HEK293 (cell line): ENCODE data around the gene NFATC2IP.
"Not testable (repeated sequence)": the region's sequence is repeated elsewhere in the genome, so short reads cannot be mapped to it uniquely, and the experiment has no call there.

ENCODE experiments used
- CTCF ChIA-PET: fragments of 350-600 bp; formaldehyde crosslinking; extraction: SDS; loops from one replicate; lab custom pipeline; 2021; ENCODE audit warnings: antibody characterized with exemption; lab: Yijun Ruan, JAX
- POLR2A ChIA-PET: fragments of 300-600 bp; formaldehyde crosslinking; extraction: SDS; loops from one replicate; lab custom pipeline; 2020; ENCODE audit warnings: antibody characterized with exemption, inconsistent platforms; lab: Yijun Ruan, JAX
- H3K27ac ChIP-seq: fragments of 200-500 bp; sonication (Bioruptor generic); 2 replicates; pipeline ENCODE4 v1.5.1; 2014; ENCODE audit warnings: low read depth, low read length, control low read depth, inconsistent platforms; ENCODE audit errors: extremely low read depth
- H3K36me3 ChIP-seq, 2 experiments: fragments of 200-500 bp in 1 of 2; sonication (Bioruptor generic) in 1 of 2; 1 replicate in 1 of 2; 2 replicates in 1 of 2; pipeline ENCODE4 v1.5.1; 2014 to 2017; ENCODE audit warnings: inconsistent platforms in 2 of 2, low read length in 2 of 2; ENCODE audit not compliant: control insufficient read depth in 2 of 2, insufficient read depth in 1 of 2
- H3K4me1 ChIP-seq: fragments of 200-500 bp; sonication (Bioruptor generic); 2 replicates; pipeline ENCODE4 v1.5.1; 2014; ENCODE audit warnings: mild to moderate bottlenecking, low read length, inconsistent platforms; ENCODE audit not compliant: control insufficient read depth, insufficient read depth
- H3K4me3 ChIP-seq: 2 replicates; pipeline ENCODE4 v1.5.1; 2011; ENCODE audit warnings: low read depth, mild to moderate bottlenecking, control low read depth, low read length, moderate library complexity
- H3K9me3 ChIP-seq: fragments of 200-500 bp; sonication (Bioruptor generic); 2 replicates; pipeline ENCODE4 v1.5.1; 2014; ENCODE audit warnings: low read depth, low read length, inconsistent platforms; ENCODE audit not compliant: control insufficient read depth, insufficient read depth
- GFI1B ChIP-seq: fragments of 450-650 bp; formaldehyde crosslinking; IDR thresholded peaks from 2 replicates; pipeline ENCODE4 v1.5.1; 2016; ENCODE audit warnings: missing biosample characterization, missing genetic modification characterization
- GLIS2 ChIP-seq: fragments of 450-650 bp; formaldehyde crosslinking; IDR thresholded peaks from 2 replicates; pipeline ENCODE4 v1.5.1; 2016; ENCODE audit warnings: missing biosample characterization, missing genetic modification characterization
- INSM2 ChIP-seq: fragments of 450-650 bp; formaldehyde crosslinking; IDR thresholded peaks from 2 replicates; pipeline ENCODE4 v1.5.1; 2016; ENCODE audit warnings: missing biosample characterization, missing genetic modification characterization
- ZFP69B ChIP-seq: fragments of 450-650 bp; formaldehyde crosslinking; IDR thresholded peaks from 2 replicates; pipeline ENCODE4 v1.5.1; 2016; ENCODE audit warnings: missing biosample characterization, missing genetic modification characterization
- ZNF146 ChIP-seq: fragments of 450-650 bp; formaldehyde crosslinking; IDR thresholded peaks from 2 replicates; pipeline ENCODE4 v1.5.1; 2016; ENCODE audit warnings: missing biosample characterization, missing genetic modification characterization
- ZNF19 ChIP-seq: fragments of 450-650 bp; formaldehyde crosslinking; IDR thresholded peaks from 2 replicates; pipeline ENCODE4; 2016; ENCODE audit warnings: missing biosample characterization, missing genetic modification characterization, low read depth
- ZNF2 ChIP-seq: fragments of 450-650 bp; formaldehyde crosslinking; IDR thresholded peaks from 2 replicates; pipeline ENCODE4 v1.5.1; 2016; ENCODE audit warnings: missing biosample characterization, missing genetic modification characterization
- ZNF211 ChIP-seq: fragments of 450-650 bp; formaldehyde crosslinking; IDR thresholded peaks from 2 replicates; pipeline ENCODE4 v1.5.1; 2016; ENCODE audit warnings: low read depth, missing biosample characterization, missing genetic modification characterization
- ZNF274 ChIP-seq, 2 experiments: fragments of 200-500 bp in 1 of 2; fragments of 450-650 bp in 1 of 2; sonication (Bioruptor generic) in 1 of 2; formaldehyde crosslinking in 1 of 2; IDR thresholded peaks; 2 replicates each; pipeline versions ENCODE4 v1.5.1 to v1.6.1; 2014 to 2016; ENCODE audit warnings: borderline replicate concordance in 1 of 2, inconsistent platforms in 1 of 2, low read length in 1 of 2, missing biosample characterization in 1 of 2, missing genetic modification characterization in 1 of 2
- ZNF311 ChIP-seq: fragments of 450-650 bp; formaldehyde crosslinking; IDR thresholded peaks from 2 replicates; pipeline ENCODE4 v1.5.1; 2017; ENCODE audit warnings: missing biosample characterization, missing genetic modification characterization, borderline replicate concordance
- ZNF350 ChIP-seq: fragments of 450-650 bp; formaldehyde crosslinking; IDR thresholded peaks from 2 replicates; pipeline ENCODE4 v1.5.0; 2017; ENCODE audit warnings: missing biosample characterization, mild to moderate bottlenecking, missing genetic modification characterization
- ZNF366 ChIP-seq: fragments of 450-650 bp; formaldehyde crosslinking; conservative IDR thresholded peaks from 2 replicates; pipeline ENCODE4 v1.5.1; 2016; ENCODE audit warnings: missing biosample characterization, missing genetic modification characterization
- ZNF423 ChIP-seq: fragments of 450-650 bp; formaldehyde crosslinking; IDR thresholded peaks from 2 replicates; pipeline ENCODE4 v1.5.1; 2016; ENCODE audit warnings: missing biosample characterization, missing genetic modification characterization
- ZNF521 ChIP-seq: fragments of 450-650 bp; formaldehyde crosslinking; IDR thresholded peaks from 2 replicates; pipeline ENCODE4 v1.5.1; 2017; ENCODE audit warnings: missing biosample characterization, mild to moderate bottlenecking, missing genetic modification characterization
- ZNF560 ChIP-seq: fragments of 450-650 bp; formaldehyde crosslinking; IDR thresholded peaks from 2 replicates; pipeline ENCODE4 v1.5.1; 2017; ENCODE audit warnings: missing biosample characterization, missing genetic modification characterization, borderline replicate concordance
- ZNF610 ChIP-seq: fragments of 450-650 bp; formaldehyde crosslinking; IDR thresholded peaks from 2 replicates; pipeline ENCODE4 v1.5.1; 2016; ENCODE audit warnings: missing biosample characterization, missing genetic modification characterization, borderline replicate concordance
- ZNF623 ChIP-seq: fragments of 450-650 bp; formaldehyde crosslinking; IDR thresholded peaks from 2 replicates; pipeline ENCODE4 v1.5.1; 2016; ENCODE audit warnings: missing biosample characterization, missing genetic modification characterization
- ZNF658 ChIP-seq: fragments of 450-650 bp; formaldehyde crosslinking; IDR thresholded peaks from 2 replicates; pipeline ENCODE4; 2016; ENCODE audit warnings: missing biosample characterization, missing genetic modification characterization
- TF ChIP-seq, protein P1 (sequence below): fragments of 450-650 bp; formaldehyde crosslinking; IDR thresholded peaks from 2 replicates; pipeline ENCODE4 v1.5.1; 2016; ENCODE audit warnings: missing biosample characterization, missing genetic modification characterization

The NFATC2IP gene

GRCh38 chr16:28926284-28926683 lies 24.5 kb upstream of the NFATC2IP start:
- CTCF ChIA-PET = interaction anchor here (2.9 kb wide), 1 partner anchor 18 kb away, joined by 22 read pairs; no protein-coding TSS in a partner anchor
- not testable (repeated sequence) for H3K27ac ChIP-seq, H3K36me3 ChIP-seq, H3K4me3 ChIP-seq, H3K4me1 ChIP-seq, H3K9me3 ChIP-seq
- TF ChIP-seq, protein P1, sequence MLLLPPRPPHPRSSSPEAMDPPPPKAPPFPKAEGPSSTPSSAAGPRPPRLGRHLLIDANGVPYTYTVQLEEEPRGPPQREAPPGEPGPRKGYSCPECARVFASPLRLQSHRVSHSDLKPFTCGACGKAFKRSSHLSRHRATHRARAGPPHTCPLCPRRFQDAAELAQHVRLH (tag by site-specific recombination) = peak; percentile 84
- TF ChIP-seq ZNF146 (tag by site-specific recombination) = peak; percentile 100
- POLR2A ChIA-PET = interaction anchor here (0.6 to 2.8 kb wide), 4 partner anchors 14 to 80 kb away, joined by 3 to 10 read pairs (median 3); partner anchors contain the start of genes NFATC2IP and TUFM

DNA sequence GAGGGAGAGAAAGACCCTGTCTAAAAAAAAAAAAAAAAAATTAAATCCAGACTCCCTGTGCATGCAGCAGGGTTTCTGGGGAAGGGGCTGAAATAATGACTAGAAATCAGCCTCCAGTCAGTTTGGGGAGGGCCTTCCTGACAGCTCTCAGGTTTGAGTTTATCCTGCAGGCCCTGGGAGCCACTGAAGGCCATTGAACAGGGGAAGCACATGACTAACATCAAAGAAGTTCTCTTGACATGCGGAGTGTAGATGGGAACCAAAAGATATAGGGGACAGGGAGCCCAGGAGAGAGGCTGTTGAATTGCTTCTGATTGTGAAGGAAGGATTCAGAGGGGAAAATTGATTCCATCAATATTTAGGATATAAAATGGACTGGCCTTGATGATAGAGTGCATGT lies 22.9 kb upstream of the NFATC2IP start:
- CTCF ChIA-PET = interaction anchor here (1.3 to 2.9 kb wide), 2 partner anchors 17 kb away, joined by 4 to 22 read pairs; no protein-coding TSS in a partner anchor
- no peak for TF ChIP-seq ZNF211 (tag by site-specific recombination)
- no peak for TF ChIP-seq INSM2 (tag by site-specific recombination)
- no peak for TF ChIP-seq ZNF274 (IDR thresholded peaks at IDR 0.05; ENCODE audit: low read length)
- no peak for TF ChIP-seq ZNF274 (tag by site-specific recombination; IDR thresholded peaks at IDR 0.05; ENCODE audit: borderline replicate concordance)
- TF ChIP-seq ZNF311 = no peak
- TF ChIP-seq ZNF658 (tag by site-specific recombination) = no peak
- TF ChIP-seq ZNF521 (tag by site-specific recombination) = no peak
- no peak for TF ChIP-seq ZNF560 (tag by site-specific recombination)
- TF ChIP-seq ZFP69B (tag by site-specific recombination) = no peak
- no peak for TF ChIP-seq ZNF350
- no peak for TF ChIP-seq ZNF610 (tag by site-specific recombination)
- no peak for TF ChIP-seq GFI1B (tag by site-specific recombination)
- TF ChIP-seq ZNF366 (tag by site-specific recombination) = no peak
- TF ChIP-seq ZNF2 (tag by site-specific recombination) = no peak
- TF ChIP-seq GLIS2 (tag by site-specific recombination) = no peak
- no peak for TF ChIP-seq ZNF423
- 0 out of 2 replicates have a peak, but pooled peaks cover 4% of the 10 kb centered on the region for H3K4me1 ChIP-seq
- POLR2A ChIA-PET = no interaction called here
- H3K27ac ChIP-seq = no peak overlapping the region
- no peaks in the 10 kb centered on the region for H3K36me3 ChIP-seq
- no peak overlapping the region for H3K4me3 ChIP-seq
- no peaks in the 10 kb centered on the region for H3K9me3 ChIP-seq

- no peak overlapping the region for H3K4me3 ChIP-seq
- no peaks in the 10 kb centered on the region for H3K4me1 ChIP-seq
- no peaks in the 10 kb centered on the region for H3K36me3 ChIP-seq
- no peaks in the 10 kb centered on the region for H3K9me3 ChIP-seq
- TF ChIP-seq ZNF19 (tag by site-specific recombination) (no peak), ZNF623 (tag by site-specific recombination) (peak; percentile 92)
- ChIA-PET POLR2A (no interaction called here), CTCF (no interaction called here)
- no peak overlapping the region for H3K27ac ChIP-seq
Measured at GRCh38 chr16:28930203-28930602, 20.5 kb upstream of the NFATC2IP start.
